ENCODE data around the gene EYA2. TPM values are rescaled to one million over a fixed set of nuclear protein-coding genes. Genes with fewer than 3 reads are reported as not detected.

Gene EYA2
- total and polyA plus RNA-seq, 2 of the 4 experiments (the other 2 are of a cell fraction): 2.3 to 5.4 TPM

DNA sequence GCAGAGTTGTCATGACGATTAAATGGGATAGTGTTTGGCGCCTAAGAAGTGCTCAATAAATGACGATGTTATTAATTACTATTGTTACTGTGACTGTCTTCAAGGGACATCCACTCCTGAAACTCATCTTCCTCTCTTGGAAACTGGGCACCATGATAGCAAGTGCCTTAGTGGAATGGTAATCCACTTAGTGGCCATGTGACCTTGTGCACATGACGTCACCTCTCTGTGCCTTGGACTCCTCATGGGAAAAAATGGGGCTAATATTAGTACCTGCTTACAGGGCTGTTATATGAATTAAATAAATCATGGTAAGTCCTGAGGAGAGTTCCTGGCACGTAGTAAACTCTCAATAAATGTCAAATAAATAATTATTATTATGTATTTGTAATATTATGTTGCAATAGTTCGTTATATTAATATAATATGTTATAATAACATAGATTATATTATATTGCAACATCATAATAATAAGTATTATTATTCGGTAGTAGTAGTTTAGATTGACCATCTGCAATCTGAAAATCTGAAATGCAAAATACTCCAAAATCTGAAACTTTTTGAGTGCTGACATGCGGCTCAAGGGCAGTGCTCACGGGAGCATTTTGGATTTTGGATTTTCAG is 40.9 kb downstream of the EYA2 start:
- POLR2A ChIA-PET (ENCODE audit: unreplicated experiment): no interaction called here
- no TSS peak for BruUV-seq (replicated peaks)

More for the DNA sequence above, 40.9 kb downstream of the EYA2 start:
- Histone ChIP-seq H3K79me1 (ENCODE audit: low read depth in 1 of 2, low read length in 2 of 2) (no peaks in the 10 kb centered on the region; a peak in 1 of 4 replicates), H3K9ac (ENCODE audit: low read depth, low read length) (no peak overlapping the region), H4K91ac (ENCODE audit: insufficient read depth, low read depth, low read length) (no peak overlapping the region), H3K27me3 (ENCODE audit: control insufficient read depth, insufficient read depth, low read length) (no peaks in the 10 kb centered on the region), H3K4me1 (ENCODE audit: control insufficient read depth, insufficient read depth, low read length) (peaks cover 8% of the 10 kb centered on the region), H3K36me3 (ENCODE audit: control insufficient read depth, insufficient read depth, low read length) (no peaks in the 10 kb centered on the region), H3K4me3 (ENCODE audit: insufficient read depth, low read depth, low read length) (no peak overlapping the region), H3K27ac (ENCODE audit: insufficient read depth, low read length) (no peak overlapping the region), H2AFZ (replicated peaks; ENCODE audit: low read length, poor library complexity) (no peak overlapping the region), H2BK5ac (ENCODE audit: low read depth, low read length, poor library complexity, severe bottlenecking) (no peak overlapping the region), H2BK120ac (ENCODE audit: low read depth, low read length) (no peak overlapping the region), H4K8ac (ENCODE audit: low read depth in 2 of 2, low read length in 2 of 2) (no peak overlapping the region), H3K56ac (ENCODE audit: extremely low read depth, insufficient read depth, low read length) (no peak overlapping the region), H3K4me2 (ENCODE audit: low read depth, low read length) (no peak overlapping the region), H3K9me1 (ENCODE audit: insufficient read depth, low read length) (peaks cover 8% of the 10 kb centered on the region; the same call in 1 of the 2 replicates), H3K4ac (ENCODE audit: low read depth, low read length) (no peak overlapping the region), H2BK20ac (ENCODE audit: low read depth, low read length) (no peak overlapping the region), H2BK15ac (ENCODE audit: low read depth, low read length) (no peak overlapping the region), H2AK5ac (ENCODE audit: low read depth, low read length) (no peak overlapping the region), H3K18ac (ENCODE audit: low read depth, low read length) (no peak overlapping the region), H2AK9ac (replicated peaks; ENCODE audit: low read depth, low read length, poor library complexity) (no peak overlapping the region), H3K9me3 (ENCODE audit: control insufficient read depth, insufficient read depth, low read length) (no peaks in the 10 kb centered on the region), H4K5ac (ENCODE audit: low read depth, low read length) (no peak overlapping the region), H4K20me1 (ENCODE audit: insufficient read depth, low read length) (no peaks in the 10 kb centered on the region), H3K23ac (ENCODE audit: low read depth, low read length) (no peak overlapping the region), H3K14ac (replicated peaks; ENCODE audit: low read depth, low read length) (no peak overlapping the region)
- WGBS, 2 experiments (ENCODE audit: extremely low coverage in 2 of 2, insufficient read length in 1 of 2): no CpG with 5 or more reads among the region's 9 CpGs
- in situ Hi-C loops (cut with MboI; ENCODE audit: low sequenced_read_pairs) (no loop called here), dilution Hi-C loops (cut with HindIII; ENCODE audit: low sequenced_read_pairs, unreplicated experiment) (no loop called here), intact Hi-C loops (cut with micrococcal nuclease) (no loop called here)
- no peak for TF ChIP-seq CHD1 (IDR thresholded peaks at IDR 0.05; ENCODE audit: low read depth, low read length)
- TF ChIP-seq, protein P1, sequence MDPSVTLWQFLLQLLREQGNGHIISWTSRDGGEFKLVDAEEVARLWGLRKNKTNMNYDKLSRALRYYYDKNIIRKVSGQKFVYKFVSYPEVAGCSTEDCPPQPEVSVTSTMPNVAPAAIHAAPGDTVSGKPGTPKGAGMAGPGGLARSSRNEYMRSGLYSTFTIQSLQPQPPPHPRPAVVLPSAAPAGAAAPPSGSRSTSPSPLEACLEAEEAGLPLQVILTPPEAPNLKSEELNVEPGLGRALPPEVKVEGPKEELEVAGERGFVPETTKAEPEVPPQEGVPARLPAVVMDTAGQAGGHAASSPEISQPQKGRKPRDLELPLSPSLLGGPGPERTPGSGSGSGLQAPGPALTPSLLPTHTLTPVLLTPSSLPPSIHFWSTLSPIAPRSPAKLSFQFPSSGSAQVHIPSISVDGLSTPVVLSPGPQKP (IDR thresholded peaks at IDR 0.05; ENCODE audit: borderline replicate concordance, low read depth, low read length): no peak
- no peak for TF ChIP-seq RFX5 (IDR thresholded peaks at IDR 0.05; ENCODE audit: low read depth, low read length)
- TF ChIP-seq SMC3 (IDR thresholded peaks at IDR 0.05; ENCODE audit: low read depth, low read length): no peak
- no peak for TF ChIP-seq FOS (IDR thresholded peaks at IDR 0.05; ENCODE audit: low read depth, low read length)
- TF ChIP-seq POLR2A (IDR thresholded peaks at IDR 0.05; ENCODE audit: low read depth, low read length): no peak
- no peak for TF ChIP-seq CEBPB (IDR thresholded peaks at IDR 0.05; ENCODE audit: low read depth, low read length)
- no peak for TF ChIP-seq MAZ (IDR thresholded peaks at IDR 0.05; ENCODE audit: borderline replicate concordance, low read depth, low read length)
- TF ChIP-seq MAFK (IDR thresholded peaks at IDR 0.05; ENCODE audit: low read depth, low read length): no peak
- TF ChIP-seq RAD21 (IDR thresholded peaks at IDR 0.05; ENCODE audit: low read length): no peak
- TF ChIP-seq, protein P2, sequence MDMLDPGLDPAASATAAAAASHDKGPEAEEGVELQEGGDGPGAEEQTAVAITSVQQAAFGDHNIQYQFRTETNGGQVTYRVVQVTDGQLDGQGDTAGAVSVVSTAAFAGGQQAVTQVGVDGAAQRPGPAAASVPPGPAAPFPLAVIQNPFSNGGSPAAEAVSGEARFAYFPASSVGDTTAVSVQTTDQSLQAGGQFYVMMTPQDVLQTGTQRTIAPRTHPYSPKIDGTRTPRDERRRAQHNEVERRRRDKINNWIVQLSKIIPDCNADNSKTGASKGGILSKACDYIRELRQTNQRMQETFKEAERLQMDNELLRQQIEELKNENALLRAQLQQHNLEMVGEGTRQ (IDR thresholded peaks at IDR 0.05; ENCODE audit: low read depth, low read length): no peak
- TF ChIP-seq, protein P3, sequence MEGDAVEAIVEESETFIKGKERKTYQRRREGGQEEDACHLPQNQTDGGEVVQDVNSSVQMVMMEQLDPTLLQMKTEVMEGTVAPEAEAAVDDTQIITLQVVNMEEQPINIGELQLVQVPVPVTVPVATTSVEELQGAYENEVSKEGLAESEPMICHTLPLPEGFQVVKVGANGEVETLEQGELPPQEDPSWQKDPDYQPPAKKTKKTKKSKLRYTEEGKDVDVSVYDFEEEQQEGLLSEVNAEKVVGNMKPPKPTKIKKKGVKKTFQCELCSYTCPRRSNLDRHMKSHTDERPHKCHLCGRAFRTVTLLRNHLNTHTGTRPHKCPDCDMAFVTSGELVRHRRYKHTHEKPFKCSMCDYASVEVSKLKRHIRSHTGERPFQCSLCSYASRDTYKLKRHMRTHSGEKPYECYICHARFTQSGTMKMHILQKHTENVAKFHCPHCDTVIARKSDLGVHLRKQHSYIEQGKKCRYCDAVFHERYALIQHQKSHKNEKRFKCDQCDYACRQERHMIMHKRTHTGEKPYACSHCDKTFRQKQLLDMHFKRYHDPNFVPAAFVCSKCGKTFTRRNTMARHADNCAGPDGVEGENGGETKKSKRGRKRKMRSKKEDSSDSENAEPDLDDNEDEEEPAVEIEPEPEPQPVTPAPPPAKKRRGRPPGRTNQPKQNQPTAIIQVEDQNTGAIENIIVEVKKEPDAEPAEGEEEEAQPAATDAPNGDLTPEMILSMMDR (conservative IDR thresholded peaks at IDR 0.05; ENCODE audit: low read depth, low read length): no peak
- no peak for TF ChIP-seq MXI1 (IDR thresholded peaks at IDR 0.05; ENCODE audit: borderline replicate concordance, low read depth, low read length)
- no peak for TF ChIP-seq NFE2L2 (IDR thresholded peaks at IDR 0.05; ENCODE audit: low read depth, low read length)
- TF ChIP-seq BHLHE40 (IDR thresholded peaks at IDR 0.05; ENCODE audit: low read depth, low read length): no peak
- no peak for TF ChIP-seq RCOR1 (IDR thresholded peaks at IDR 0.05; ENCODE audit: insufficient replicate concordance, low read length)
- DNase-seq (no peak), ATAC-seq (ENCODE audit: low read depth) (no peak)
- CTCF ChIA-PET: no interaction called here

Data from IMR-90 (cell line).